A172 (cell line): ENCODE measurements around the gene RAP1GAP2. TPM values are rescaled to one million over a fixed set of nuclear protein-coding genes. Genes with fewer than 3 reads are reported as not detected.

Source experiments
- DNase-seq: peaks from one replicate; pipeline ENCODE4 v3.0.0-alpha.2; 2015; ENCODE audit warnings: low spot score
- total RNA-seq: library from RNA; depleted of rRNA; stranded (reverse); fragments of >200 nt; shearing (Covaris generic); gene quantifications from 2 replicates; pipeline ENCODE4 v1.2.3, GENCODE V29; 2014

The RAP1GAP2 gene
- total RNA-seq, 1 experiment from 2014 or later = 6.4 TPM

DNA sequence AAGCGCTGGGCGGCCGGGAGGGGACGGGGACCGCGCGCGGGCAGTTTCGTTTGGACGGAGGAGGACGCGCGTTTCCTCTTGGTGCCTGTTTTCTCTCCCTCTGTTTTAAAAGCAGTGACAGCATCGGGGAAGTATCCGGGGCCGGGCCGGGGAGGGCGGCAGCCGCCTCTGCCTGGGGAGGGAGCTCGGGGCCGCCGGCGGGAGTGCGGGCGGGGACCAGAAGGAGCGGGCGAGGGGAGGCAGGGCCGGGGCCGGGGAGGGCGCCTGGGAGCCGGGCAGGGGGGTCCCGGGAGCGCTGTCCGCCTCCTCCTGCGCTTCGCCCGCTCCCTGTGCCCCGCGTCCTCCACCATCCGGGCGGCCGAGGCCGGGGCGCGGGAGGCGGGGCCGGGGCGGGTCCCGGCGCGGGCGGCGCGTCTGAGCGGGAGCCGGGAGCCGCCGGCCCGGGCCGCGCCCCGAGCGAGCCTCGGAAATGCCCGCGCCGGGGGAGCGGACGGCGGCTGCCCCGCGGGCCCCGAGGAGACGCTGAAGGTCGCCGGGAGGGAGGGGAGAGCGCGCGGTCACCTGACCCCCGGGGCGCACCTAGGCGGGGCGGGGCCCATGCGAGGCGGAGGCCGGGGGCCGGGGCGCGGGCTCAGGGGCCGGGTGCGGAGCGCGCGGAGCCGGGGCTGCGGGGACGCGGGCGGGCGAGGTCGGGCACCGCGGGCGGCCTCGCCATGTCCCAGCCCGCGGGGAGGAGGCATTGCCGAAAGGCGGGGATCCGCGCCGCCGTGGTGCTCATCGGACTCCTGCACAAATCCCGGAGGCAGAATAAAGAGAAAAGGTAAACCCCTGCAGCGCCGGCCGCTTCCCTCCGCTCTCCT lies 57.3 kb downstream of the RAP1GAP2 start:
- peak; percentile 33 for DNase-seq

GRCh38 chr17:2854143-2855055 lies 58.2 kb downstream of the RAP1GAP2 start:
- DNase-seq = no peak

DNA sequence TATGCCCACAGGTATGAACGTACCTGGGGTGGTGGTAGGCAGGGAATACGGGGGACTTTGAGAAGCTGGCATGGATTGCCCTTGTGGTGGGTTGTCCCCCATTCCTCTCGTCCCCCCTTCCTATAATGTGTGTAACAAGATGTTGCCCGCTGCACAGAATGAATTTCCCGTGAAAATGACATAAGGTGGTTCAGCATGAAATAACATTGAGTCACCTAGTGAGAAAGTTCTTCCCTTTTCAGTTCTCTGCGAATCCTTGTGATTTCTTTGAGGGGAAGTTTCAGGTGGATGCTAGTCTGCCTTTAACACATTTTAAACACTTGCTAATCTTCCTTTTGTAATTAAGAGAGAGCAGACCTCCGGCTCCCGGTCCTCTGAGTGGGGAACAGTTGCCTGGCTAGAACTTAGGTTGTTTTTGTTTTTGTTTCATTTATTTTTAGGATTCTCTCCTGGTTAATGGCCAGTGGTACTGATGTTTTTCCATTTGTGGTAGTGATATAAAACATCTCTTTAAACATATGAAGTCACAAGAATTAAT lies 58.9 kb downstream of the RAP1GAP2 start:
- no peak for DNase-seq

GRCh38 chr17:2856727-2857126 lies 60.5 kb downstream of the RAP1GAP2 start:
- no peak for DNase-seq

DNA sequence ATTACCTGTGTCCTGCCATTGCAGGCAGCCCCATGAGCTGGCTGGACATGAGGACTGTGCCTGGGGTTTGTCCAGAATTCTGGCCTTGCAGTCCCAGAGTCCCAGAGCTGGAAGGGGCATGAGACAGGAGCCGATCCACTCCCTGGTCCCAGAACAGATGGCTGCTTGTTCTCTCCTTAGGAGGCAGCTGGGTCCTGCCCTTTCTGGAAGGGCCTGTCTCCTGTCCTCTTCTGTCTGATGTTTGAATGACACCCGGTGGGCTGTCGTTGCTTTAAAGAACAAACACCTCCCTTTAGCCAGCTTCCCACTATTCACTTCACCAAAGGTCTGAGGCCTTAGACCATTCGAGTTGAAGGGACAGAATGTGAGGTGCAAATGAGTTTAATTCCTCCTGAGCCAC lies 63.8 kb downstream of the RAP1GAP2 start:
- DNase-seq = no peak

- DNase-seq = no peak
Observed at GRCh38 chr17:2860883-2861282, 64.6 kb downstream of the RAP1GAP2 start.

GRCh38 chr17:2862197-2862596 lies 66.0 kb downstream of the RAP1GAP2 start:
- no peak for DNase-seq

DNA sequence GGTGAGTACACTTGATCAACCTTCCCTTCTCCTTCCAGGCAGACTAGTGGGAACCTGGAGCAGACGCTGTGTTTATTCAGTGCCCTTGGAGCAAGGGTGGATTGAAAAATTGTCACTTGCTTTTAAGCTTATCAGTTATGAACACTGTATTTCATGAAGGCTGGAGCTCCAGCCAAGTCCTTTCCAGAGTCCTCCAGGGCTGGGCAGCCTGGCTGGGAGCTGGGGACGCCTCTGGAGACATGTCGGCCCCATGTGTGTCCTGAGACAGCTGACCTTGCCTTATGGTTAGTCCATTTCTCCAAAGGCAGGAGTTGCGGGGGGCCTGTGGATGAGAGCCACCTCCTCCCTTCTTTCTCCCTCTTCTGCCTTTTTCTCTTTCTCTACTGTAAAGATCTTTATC lies 67.0 kb downstream of the RAP1GAP2 start:
- DNase-seq = no peak

GRCh38 chr17:2865228-2865627 lies 69.0 kb downstream of the RAP1GAP2 start:
- DNase-seq = no peak

DNA sequence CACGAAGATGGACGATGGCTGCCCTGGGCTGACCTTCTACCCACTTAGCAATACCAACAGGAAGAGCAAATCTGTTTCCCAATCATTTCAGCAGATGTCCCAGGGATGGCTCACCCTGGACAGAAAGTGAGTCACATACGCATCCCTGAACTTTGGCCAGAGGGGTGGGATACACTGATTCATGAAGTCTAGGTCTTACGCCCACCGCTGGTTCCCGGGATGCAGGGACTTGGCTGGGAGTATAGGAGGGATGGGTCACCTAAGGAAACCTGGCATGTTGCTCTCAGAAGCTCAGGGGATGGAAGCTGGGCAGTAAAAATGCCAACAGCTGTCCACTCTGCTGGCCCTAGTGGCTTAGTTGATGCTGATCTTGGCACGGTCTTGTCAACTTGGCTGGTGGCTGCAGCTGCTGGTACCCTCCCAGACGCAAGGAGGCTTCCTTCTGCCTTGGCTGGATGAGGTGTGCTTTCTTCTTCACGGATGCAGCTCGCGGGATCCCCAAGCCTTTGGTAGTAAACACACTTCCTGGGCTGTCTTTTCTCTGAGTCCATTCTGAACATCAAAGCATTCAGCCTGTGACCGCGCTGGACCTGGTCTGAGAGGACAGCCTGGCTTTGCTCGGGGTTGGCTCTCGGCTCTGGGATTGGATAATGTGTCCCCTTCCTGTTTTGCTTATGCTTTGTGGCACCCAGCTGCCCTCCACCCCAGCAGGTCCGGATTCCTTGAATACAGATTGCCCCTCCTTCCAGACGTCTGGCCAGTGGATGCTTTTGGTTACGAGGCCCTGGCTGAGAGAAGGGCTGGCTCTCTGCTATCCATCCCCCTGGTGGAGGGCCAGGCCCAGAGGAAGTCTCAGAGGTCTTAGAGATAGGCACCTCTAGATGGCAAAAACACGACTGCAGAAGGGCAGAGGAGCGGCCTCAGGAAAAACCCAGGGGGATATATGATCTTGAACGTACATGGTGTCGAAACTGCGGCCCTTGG lies 71.5 kb downstream of the RAP1GAP2 start:
- peak; percentile 75 for DNase-seq

- no peak for DNase-seq
Observed at GRCh38 chr17:2869604-2870003, 73.4 kb downstream of the RAP1GAP2 start.

GRCh38 chr17:2871205-2871604 lies 75.0 kb downstream of the RAP1GAP2 start:
- DNase-seq = no peak

GRCh38 chr17:2871720-2872119 lies 75.5 kb downstream of the RAP1GAP2 start:
- no peak for DNase-seq

DNA sequence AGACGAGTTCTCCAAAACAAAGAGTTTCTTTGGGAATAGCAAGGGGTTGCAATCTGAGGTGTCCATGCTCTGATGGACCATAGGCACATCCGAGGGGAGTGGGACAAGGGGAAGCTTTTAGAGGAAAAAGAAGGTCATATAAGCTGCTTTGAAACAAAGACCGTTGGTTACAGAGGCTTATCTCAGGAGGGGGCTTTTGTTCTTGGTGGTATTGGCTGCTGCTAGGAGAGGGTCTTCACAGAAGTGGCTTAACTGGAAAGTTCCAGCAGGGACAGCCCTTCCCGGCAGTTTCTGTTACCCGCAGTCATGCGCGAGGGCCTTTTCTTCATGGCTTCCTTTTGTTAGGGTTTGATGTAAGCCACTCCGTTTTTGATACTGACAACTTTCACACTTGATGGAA lies 76.0 kb downstream of the RAP1GAP2 start:
- DNase-seq = no peak

- no peak for DNase-seq
Observed at GRCh38 chr17:2874189-2874686, 78.0 kb downstream of the RAP1GAP2 start.

DNA sequence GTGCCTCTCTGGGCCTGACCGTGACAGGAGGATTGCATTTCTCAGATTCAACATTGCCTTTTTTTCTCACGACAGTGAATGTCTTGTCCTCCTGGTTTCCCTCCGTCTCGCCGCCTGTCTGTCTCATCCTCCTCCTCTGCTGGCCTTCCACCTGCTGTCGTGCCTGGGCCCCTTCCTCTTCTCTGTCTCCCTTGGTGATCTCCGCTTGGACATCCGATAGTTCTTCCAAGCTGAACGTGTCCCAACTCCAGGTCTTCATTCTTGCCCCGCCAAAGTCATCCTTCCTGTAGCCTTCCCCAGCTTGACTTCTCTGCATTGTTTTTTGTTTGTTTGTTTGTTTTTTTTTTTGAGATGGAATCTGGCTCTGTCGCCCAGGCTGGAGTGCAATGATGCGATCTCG lies 79.4 kb downstream of the RAP1GAP2 start:
- DNase-seq = no peak

GRCh38 chr17:2876467-2876866 lies 80.2 kb downstream of the RAP1GAP2 start:
- DNase-seq = no peak

DNA sequence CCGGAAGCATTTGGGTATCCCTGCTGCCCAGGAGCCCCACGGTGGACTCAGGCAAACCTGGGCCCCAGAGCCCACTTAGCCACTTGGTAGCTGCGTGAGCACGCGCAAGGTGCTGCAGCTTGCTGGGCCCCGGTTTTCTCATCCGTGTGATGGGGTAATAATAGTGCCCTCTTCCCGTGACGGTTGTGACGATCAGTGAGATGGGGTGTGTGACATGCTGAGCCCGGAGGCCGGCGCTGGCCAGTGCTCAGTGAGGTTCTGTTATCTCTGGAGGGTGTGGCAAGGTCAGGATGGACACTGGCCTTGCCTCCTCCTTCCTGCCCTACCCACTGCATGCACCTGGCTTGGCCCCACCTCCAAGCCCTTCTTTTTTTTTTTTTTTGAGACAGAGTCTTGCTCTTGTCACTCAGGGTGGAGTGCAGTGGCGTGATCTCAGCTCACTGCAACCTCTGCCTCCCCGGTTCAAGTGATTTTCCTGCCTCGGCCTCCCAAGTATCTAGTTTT lies 82.6 kb downstream of the RAP1GAP2 start:
- DNase-seq = no peak

DNA sequence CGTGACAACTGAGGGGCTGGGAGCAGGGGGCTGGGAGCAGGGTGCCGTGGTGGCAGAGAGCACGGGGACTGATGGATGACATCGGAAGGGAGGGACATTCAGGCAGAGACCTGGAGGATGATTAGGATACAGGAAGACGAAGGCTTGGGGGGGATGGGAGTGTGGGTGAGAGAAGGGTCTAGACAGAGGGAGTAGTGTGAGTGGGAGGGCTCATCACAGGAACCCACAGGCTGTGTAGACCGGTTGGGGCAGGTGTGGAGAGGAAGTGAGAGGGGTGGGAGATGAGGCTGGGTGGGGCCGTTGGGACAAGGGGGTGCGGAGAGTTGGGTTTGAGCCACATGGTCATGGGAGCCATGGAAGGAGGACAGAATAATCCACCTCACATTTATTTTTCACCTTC lies 83.8 kb downstream of the RAP1GAP2 start:
- DNase-seq = no peak

- DNase-seq = no peak
Observed at GRCh38 chr17:2881295-2881694, 85.1 kb downstream of the RAP1GAP2 start.
